Naive thymus-derived CD4-positive, alpha-beta T cell (primary cell): ENCODE data around the gene DSPP. TPM values are rescaled to one million over a fixed set of nuclear protein-coding genes. Genes with fewer than 3 reads are reported as not detected.

Experiments
- ATAC-seq: fragments of 150-1000 bp; cut with Tn5 transposase; 2 replicates; pipeline ENCODE4 v1.10.0; 2021; ENCODE audit warnings: mild to moderate bottlenecking, moderate library complexity
- CTCF ChIA-PET: fragments of 350-600 bp; sonication (Branson Sonifier 250); formaldehyde crosslinking; loops from one replicate; lab custom pipeline; 2021; ENCODE audit warnings: antibody characterized with exemption; lab: Charles Lee
- POLR2A ChIA-PET: fragments of 350-600 bp; sonication (Branson Sonifier 250); formaldehyde crosslinking; loops from one replicate; lab custom pipeline; 2021; ENCODE audit warnings: antibody characterized with exemption, inconsistent platforms; lab: Charles Lee
- DNase-seq, 9 donors: peaks; one replicate each; pipeline versions ENCODE4 v3.0.0 to v3.0.0-alpha.2; 2020 to 2022; ENCODE audit warnings: mixed read lengths in 1 of 9
- H3K27ac ChIP-seq: one replicate; pipeline ENCODE4 v1.7.0; 2013; ENCODE audit warnings: mild to moderate bottlenecking, low read depth, low read length, moderate library complexity
- H3K27me3 ChIP-seq, 2 donors: one replicate each; pipeline ENCODE4 v1.7.0; 2013; ENCODE audit warnings: low read length in 2 of 2, mild to moderate bottlenecking in 2 of 2, moderate library complexity in 2 of 2; ENCODE audit not compliant: control insufficient read depth in 2 of 2, insufficient read depth in 2 of 2
- H3K36me3 ChIP-seq, 3 experiments: 1 replicate in 2 of 3; 2 replicates in 1 of 3; pipeline ENCODE4 v1.7.0; 2013; ENCODE audit warnings: low read length in 3 of 3, mild to moderate bottlenecking in 3 of 3, moderate library complexity in 1 of 3; ENCODE audit not compliant: insufficient read depth in 3 of 3, control insufficient read depth in 2 of 3
- H3K4me1 ChIP-seq, 2 donors: one replicate each; pipeline ENCODE4 v1.7.0; 2013; ENCODE audit warnings: low read length in 2 of 2, mild to moderate bottlenecking in 2 of 2, moderate library complexity in 1 of 2; ENCODE audit not compliant: control insufficient read depth in 2 of 2, insufficient read depth in 2 of 2
- H3K4me3 ChIP-seq: 2 replicates; pipeline ENCODE4 v1.7.0; 2013; ENCODE audit warnings: mild to moderate bottlenecking, low read length
- H3K9me3 ChIP-seq, 3 experiments: 1 replicate in 2 of 3; 2 replicates in 1 of 3; pipeline ENCODE4 v1.7.0; 2013; ENCODE audit warnings: low read length in 3 of 3; ENCODE audit not compliant: control insufficient read depth in 2 of 3
- H3K27ac Mint-ChIP-seq, 9 donors: one replicate each; pipeline ENCODE4 v1.8.0; 2020 to 2022; ENCODE audit warnings: mixed read lengths in 9 of 9, mild to moderate bottlenecking in 8 of 9, moderate library complexity in 5 of 9, inconsistent platforms in 2 of 9
- H3K27me3 Mint-ChIP-seq, 5 donors: one replicate each; pipeline ENCODE4 v1.8.0; 2021 to 2022; ENCODE audit warnings: mixed read lengths in 5 of 5, mild to moderate bottlenecking in 1 of 5
- H3K36me3 Mint-ChIP-seq, 5 donors: one replicate each; pipeline ENCODE4 v1.8.0; 2020 to 2022; ENCODE audit warnings: mixed read lengths in 5 of 5, mild to moderate bottlenecking in 3 of 5, inconsistent platforms in 1 of 5
- H3K4me1 Mint-ChIP-seq, 7 donors: one replicate each; pipeline ENCODE4 v1.8.0; 2020 to 2022; ENCODE audit warnings: mixed read lengths in 7 of 7, mild to moderate bottlenecking in 3 of 7, inconsistent platforms in 1 of 7
- H3K4me3 Mint-ChIP-seq, 10 donors: one replicate each; pipeline ENCODE4 v1.8.0; 2020 to 2022; ENCODE audit warnings: mild to moderate bottlenecking in 10 of 10, mixed read lengths in 10 of 10, moderate library complexity in 6 of 10, inconsistent platforms in 2 of 10
- H3K9me3 Mint-ChIP-seq, 11 donors: one replicate each; pipeline ENCODE4 v1.8.0; 2020 to 2022; ENCODE audit warnings: mixed read lengths in 11 of 11, mild to moderate bottlenecking in 4 of 11, inconsistent platforms in 1 of 11, moderate library complexity in 1 of 11
- intact Hi-C, 2 donors: fragments of 100-400 bp; cut with micrococcal nuclease; formaldehyde crosslinking; loops; one replicate each; pipeline ENCODE4 v1.15.1; 2023
- polyA plus RNA-seq, 2 donors: library from polyadenylated mRNA; unstranded; fragments of 300-500 nt; fragmentation: Illumina TruSeq; gene quantifications; one replicate each; pipeline ENCODE4 v1.2.3, GENCODE V29; 2021
- total RNA-seq, 6 experiments: library from RNA in 5 of 6; stranded (reverse) in 5 of 6; gene quantifications; 1 replicate in 5 of 6; 2 replicates in 1 of 6; pipeline ENCODE4 v1.2.3 and lab custom pipeline; 2021 to 2026

The DSPP gene
- not detected for total RNA-seq
- not detected for polyA plus RNA-seq
- total RNA-seq (lab: John Stamatoyannopoulos, UW) = not detected

DNA sequence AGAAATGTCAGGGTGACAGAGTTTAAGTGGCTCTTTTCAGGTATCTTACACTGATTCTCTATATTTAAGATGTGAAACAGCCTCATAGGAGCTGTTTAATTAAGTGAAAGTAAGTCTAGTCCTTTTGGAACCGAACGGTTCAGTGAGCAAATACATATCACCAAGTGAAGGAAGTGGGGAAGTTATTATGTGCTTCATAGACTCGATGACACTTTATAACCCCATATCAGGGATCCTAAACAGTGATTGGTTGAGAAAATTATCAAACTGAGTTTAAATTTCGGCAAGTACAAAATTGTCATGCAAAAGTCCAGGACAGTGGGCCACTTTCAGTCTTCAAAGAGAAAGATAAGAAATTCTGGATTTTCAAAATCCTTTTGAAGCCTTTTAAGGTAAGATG, at the start of gene DSPP:
Gene DSPP (plus strand): TSS at position 301 of the 400 bp plus-strand sequence. CDS start 2,380 bp downstream, outside the sequence.
- no peak within 1 kb of the TSS for H3K4me3 ChIP-seq
- CTCF ChIA-PET = no interaction called here
- Mint-ChIP-seq H3K27ac (no peak within 1 kb of the TSS), H3K27me3 (peaks cover 0 to 19% (median 9%) of the 10 kb centered on the region in 5 donors), H3K4me1 (no peaks in the 10 kb centered on the region), H3K4me3 (no peak within 1 kb of the TSS), H3K36me3 (no peaks in the 10 kb centered on the region), H3K9me3 (peaks cover 0 to 4% (median 0%) of the 10 kb centered on the region in 11 donors)
- no peaks in the 10 kb centered on the region for H3K27me3 ChIP-seq
- intact Hi-C loops = no loop called here
- no peaks in the 10 kb centered on the region for H3K4me1 ChIP-seq
- POLR2A ChIA-PET = no interaction called here
- H3K9me3 ChIP-seq = no peaks in the 10 kb centered on the region
- no peaks in the 10 kb centered on the region for H3K36me3 ChIP-seq
- ATAC-seq (no peak), DNase-seq (no peak)
- H3K27ac ChIP-seq = no peak within 1 kb of the TSS

GRCh38 chr4:87559090-87559837, 49.1 kb upstream of the DSPP start:
- peak overlapping the region in 7 of 10 donors; percentile 23 to 53 (median 41) for H3K4me3 Mint-ChIP-seq
- intact Hi-C loops = no loop called here
- H3K9me3 ChIP-seq = no peaks in the 10 kb centered on the region
- peaks cover 0 to 4% (median 0%) of the 10 kb centered on the region in 11 donors for H3K9me3 Mint-ChIP-seq
- peaks cover 0 to 25% (median 21%) of the 10 kb centered on the region in 7 donors for H3K4me1 Mint-ChIP-seq
- CTCF ChIA-PET = no interaction called here
- ATAC-seq (peak; percentile 85), DNase-seq (peak in 8 of 9 donors; percentile 13 to 58 (median 36))
- H3K27me3 Mint-ChIP-seq = peaks cover 0 to 2% (median 0%) of the 10 kb centered on the region in 5 donors
- H3K36me3 ChIP-seq = no peaks in the 10 kb centered on the region
- H3K4me1 ChIP-seq = peaks cover 0 to 15% of the 10 kb centered on the region in 2 donors
- peaks cover 0 to 2% (median 0%) of the 10 kb centered on the region in 5 donors for H3K36me3 Mint-ChIP-seq
- H3K27me3 ChIP-seq = no peaks in the 10 kb centered on the region
- peak overlapping the region in 6 of 9 donors; percentile 5 to 63 (median 36) for H3K27ac Mint-ChIP-seq
- H3K4me3 ChIP-seq = peak overlapping the region; percentile 31
- POLR2A ChIA-PET = no interaction called here
- no peak overlapping the region for H3K27ac ChIP-seq

DNA sequence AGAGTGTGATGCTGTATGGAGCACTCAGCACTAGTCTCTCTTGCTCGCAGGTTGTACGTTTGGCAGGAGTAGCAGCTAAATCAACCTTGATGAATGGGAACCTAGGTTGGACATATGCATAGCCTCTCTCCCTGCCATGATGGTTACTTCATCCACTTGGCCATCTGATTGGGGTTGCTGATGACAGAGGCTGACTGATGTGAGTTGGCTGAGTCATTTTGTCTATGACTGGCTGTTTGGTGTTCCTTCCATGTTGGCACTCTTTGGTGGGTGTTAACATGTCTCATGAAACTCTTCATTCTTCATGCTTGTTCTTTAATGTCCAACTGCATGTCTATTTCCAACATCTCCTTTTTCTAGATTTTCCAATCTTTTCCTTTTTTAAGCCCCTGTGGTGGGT, 47.5 kb upstream of the DSPP start:
- H3K27ac Mint-ChIP-seq = peak overlapping the region in 2 of 9 donors; percentile 9 to 20
- no peak for ATAC-seq

DNA sequence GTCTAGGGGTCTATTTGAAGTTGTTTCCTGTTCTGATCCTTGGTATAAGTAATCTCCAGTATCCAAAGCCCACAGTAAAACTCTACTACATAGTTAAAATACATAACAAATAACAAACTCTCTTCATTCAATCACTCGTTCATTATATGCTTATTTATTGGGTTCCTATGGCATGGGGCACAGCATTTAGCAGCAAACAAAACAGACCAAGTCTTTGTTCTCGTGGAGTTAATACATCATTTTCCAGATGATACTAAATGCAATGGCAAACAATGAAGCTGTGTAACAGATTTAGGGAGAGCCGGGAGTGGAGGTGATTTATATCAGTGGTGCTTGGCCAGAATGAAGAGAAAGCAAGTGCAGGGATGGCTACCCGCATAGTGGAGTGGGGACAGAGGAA, 42.6 kb upstream of the DSPP start:
- Mint-ChIP-seq H3K9me3 (peaks cover 0 to 4% (median 0%) of the 10 kb centered on the region in 11 donors), H3K27ac (no peak overlapping the region), H3K27me3 (peaks cover 0 to 14% (median 0%) of the 10 kb centered on the region in 5 donors), H3K4me3 (no peak overlapping the region), H3K36me3 (peaks cover 0 to 2% (median 0%) of the 10 kb centered on the region in 5 donors), H3K4me1 (peaks cover 0 to 6% (median 5%) of the 10 kb centered on the region in 7 donors)
- H3K4me1 ChIP-seq = peaks cover 0 to 1% of the 10 kb centered on the region in 2 donors
- no peak overlapping the region for H3K27ac ChIP-seq
- DNase-seq = no peak
- H3K9me3 ChIP-seq = no peaks in the 10 kb centered on the region
- no peak for ATAC-seq
- ChIA-PET CTCF (no interaction called here), POLR2A (no interaction called here)
- intact Hi-C loops = no loop called here
- no peaks in the 10 kb centered on the region for H3K27me3 ChIP-seq
- H3K4me3 ChIP-seq = no peak overlapping the region
- H3K36me3 ChIP-seq = no peaks in the 10 kb centered on the region

More for the DNA sequence above, 47.5 kb upstream of the DSPP start:
- no peaks in the 10 kb centered on the region for H3K36me3 ChIP-seq
- intact Hi-C loops = no loop called here
- H3K4me3 Mint-ChIP-seq = no peak overlapping the region
- no peaks in the 10 kb centered on the region for H3K9me3 ChIP-seq
- H3K4me1 ChIP-seq = peaks cover 0 to 15% of the 10 kb centered on the region in 2 donors
- CTCF ChIA-PET = no interaction called here
- peaks cover 0 to 4% (median 0%) of the 10 kb centered on the region in 11 donors for H3K9me3 Mint-ChIP-seq
- no peak overlapping the region for H3K4me3 ChIP-seq
- POLR2A ChIA-PET = no interaction called here
- DNase-seq = no peak
- H3K4me1 Mint-ChIP-seq = peaks cover 0 to 25% (median 21%) of the 10 kb centered on the region in 7 donors
- no peaks in the 10 kb centered on the region for H3K27me3 ChIP-seq
- H3K27ac ChIP-seq = no peak overlapping the region
- peaks cover 0 to 2% (median 0%) of the 10 kb centered on the region in 5 donors for H3K36me3 Mint-ChIP-seq
- peaks cover 0 to 3% (median 0%) of the 10 kb centered on the region in 5 donors for H3K27me3 Mint-ChIP-seq

- no peaks in the 10 kb centered on the region for H3K4me1 ChIP-seq
- H3K27ac ChIP-seq = no peak overlapping the region
- H3K9me3 Mint-ChIP-seq = no peaks in the 10 kb centered on the region
- ATAC-seq (no peak), DNase-seq (no peak)
- H3K36me3 ChIP-seq = no peaks in the 10 kb centered on the region
- no peak overlapping the region for H3K4me3 ChIP-seq
- peaks cover 0 to 2% (median under 1%) of the 10 kb centered on the region in 7 donors for H3K4me1 Mint-ChIP-seq
- H3K27me3 Mint-ChIP-seq = peaks cover 0 to 17% (median 0%) of the 10 kb centered on the region in 5 donors
- H3K9me3 ChIP-seq = no peaks in the 10 kb centered on the region
- CTCF ChIA-PET = no interaction called here
- H3K27ac Mint-ChIP-seq = no peak overlapping the region
- H3K27me3 ChIP-seq = no peaks in the 10 kb centered on the region
- intact Hi-C loops = no loop called here
- H3K4me3 Mint-ChIP-seq = no peak overlapping the region
- POLR2A ChIA-PET = no interaction called here
- H3K36me3 Mint-ChIP-seq = no peaks in the 10 kb centered on the region
Measured at GRCh38 chr4:87566276-87566675, 42.1 kb upstream of the DSPP start.

DNA sequence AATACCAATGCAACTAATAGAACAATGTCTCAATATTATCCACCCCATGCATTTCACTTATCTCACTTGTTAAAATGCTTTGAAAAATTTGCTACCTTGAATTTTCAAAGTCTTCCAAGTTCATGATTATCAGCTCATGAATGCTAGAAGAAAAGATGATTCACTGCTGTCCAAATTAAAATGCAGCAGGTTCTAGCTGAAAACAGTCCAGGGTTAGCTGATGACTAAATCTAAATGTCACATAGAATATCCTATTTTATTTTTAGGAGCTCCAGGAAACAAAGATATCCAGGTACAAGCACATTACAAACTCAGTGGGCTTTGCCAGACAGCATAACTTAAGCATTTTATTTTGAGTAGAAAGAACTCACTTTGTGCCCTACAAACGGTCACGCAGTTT, 41.1 kb upstream of the DSPP start:
- no peak for ATAC-seq
- no peaks in the 10 kb centered on the region for H3K27me3 ChIP-seq
- no peaks in the 10 kb centered on the region for H3K9me3 ChIP-seq
- ChIA-PET POLR2A (no interaction called here), CTCF (no interaction called here)
- no peak overlapping the region for H3K4me3 ChIP-seq
- peaks cover 0 to 2% (median 0%) of the 10 kb centered on the region in 7 donors for H3K4me1 Mint-ChIP-seq
- H3K4me1 ChIP-seq = no peaks in the 10 kb centered on the region
- no peak overlapping the region for H3K27ac ChIP-seq
- no peak overlapping the region for H3K27ac Mint-ChIP-seq
- H3K9me3 Mint-ChIP-seq = no peaks in the 10 kb centered on the region
- no peaks in the 10 kb centered on the region for H3K36me3 Mint-ChIP-seq
- no peaks in the 10 kb centered on the region for H3K36me3 ChIP-seq
- no peak for DNase-seq
- H3K4me3 Mint-ChIP-seq = no peak overlapping the region
- peaks cover 0 to 17% (median 3%) of the 10 kb centered on the region in 5 donors for H3K27me3 Mint-ChIP-seq
- intact Hi-C loops = no loop called here
